Adrenal gland (tissue), 12 donors: ENCODE measurements around the gene ZNF683. TPM values are rescaled to one million over a fixed set of nuclear protein-coding genes. Genes with fewer than 3 reads are reported as not detected.

ENCODE experiments used
- DNase-seq, 7 donors: peaks; one replicate each; pipeline ENCODE4 v3.0.0-alpha.2; 2019 to 2020
- H3K27ac ChIP-seq, 5 donors: fragments of 200-600 bp; sonication (generic) in 4 of 5; 1 replicate in 3 of 5; 2 replicates in 2 of 5; pipeline versions ENCODE4 v1.5.1 to v1.8.0; 2016 to 2020; ENCODE audit warnings: mild to moderate bottlenecking in 1 of 5
- H3K27me3 ChIP-seq: fragments of 200-600 bp; 2 replicates; pipeline ENCODE4 v1.8.0; 2021
- H3K36me3 ChIP-seq, 2 donors: fragments of 200-600 bp; replicated peaks in 1 of 2; 1 replicate in 1 of 2; 2 replicates in 1 of 2; pipeline versions ENCODE4 v1.5.1 to v1.8.0; 2018 to 2022
- H3K4me1 ChIP-seq, 2 donors: fragments of 200-600 bp; replicated peaks in 1 of 2; 1 replicate in 1 of 2; 2 replicates in 1 of 2; pipeline versions ENCODE4 v1.5.1 to v1.8.0; 2018 to 2021
- H3K4me3 ChIP-seq, 4 donors: fragments of 200-600 bp; sonication (generic) in 3 of 4; one replicate each; pipeline ENCODE4 v1.5.1; 2016 to 2018
- H3K9me3 ChIP-seq, 3 donors: fragments of 200-600 bp; sonication (generic) in 1 of 3; replicated peaks in 1 of 3; 1 replicate in 2 of 3; 2 replicates in 1 of 3; pipeline versions ENCODE4 v1.5.1 to v1.8.0; 2016 to 2021
- POLR2A ChIP-seq, 2 donors: fragments of 450-650 bp; IDR thresholded peaks; one replicate each; pipeline ENCODE4 v1.6.1; 2017; ENCODE audit warnings: antibody characterized with exemption in 2 of 2, mild to moderate bottlenecking in 2 of 2, moderate library complexity in 1 of 2
- WGBS, 4 donors: extraction: QIAGEN DNeasy Blood & Tissue Kit in 2 of 4; methylation state at CpG; one replicate each; pipeline versions ENCODE4 v1.1.5 to v1.1.7; 2013 to 2017; 5-methylcytosine and 5-hydroxymethylcytosine counted together
- intact Hi-C, 2 donors: fragments of 100-400 bp; cut with DNase I; formaldehyde crosslinking; loops; one replicate each; pipeline versions ENCODE4 v1.14.1 to v1.15.0; 2022 to 2023
- polyA plus RNA-seq, 3 donors: library from polyadenylated mRNA; stranded (reverse); fragments of 200-250 nt in 2 of 3; fragments of 350-450 nt in 1 of 3; fragmentation: Illumina TruSeq in 1 of 3; extraction: RNeasy Lipid Tissue Mini Kit (QIAGEN cat#74804) in 1 of 3; gene quantifications; one replicate each; pipeline ENCODE4 v1.2.3, GENCODE V29; 2013 to 2014
- total RNA-seq, 9 donors: library from RNA; depleted of rRNA in 4 of 9; stranded (reverse); fragments of >200 nt in 4 of 9; fragments of 120-200 nt in 1 of 9; fragmentation: NEBNext Ultra II Directional in 1 of 9; extraction: Animal tissue kit (Norgen Biotek cat#: 25700) in 1 of 9; gene quantifications; one replicate each; pipeline versions ENCODE4 v1.1.0 to v1.2.4, GENCODE V29; 2013 to 2023
- TF ChIP-seq, protein P1 (sequence below), 6 experiments: fragments of 450-650 bp in 4 of 6; fragments of 200-600 bp in 2 of 6; sonication (generic) in 1 of 6; IDR thresholded peaks; 1 replicate in 5 of 6; 2 replicates in 1 of 6; pipeline versions ENCODE4 v1.5.1 to v1.8.0; 2016 to 2021; ENCODE audit warnings: antibody characterized with exemption in 6 of 6, mild to moderate bottlenecking in 2 of 6, moderate library complexity in 1 of 6
- donor health status: healthy with polysubstance abuse.
- donor health status: Bipolar disorder and iron deficiency.
- donor health status: DM: yes; HTN: yes; CAD: no.
- donor health status: DM: no; HTN: no; CAD: no.
- donor health status: DM: no; HTN: no; CAD: no.
- donor health status: DM: yes; HTN: yes; CAD: no.

Gene ZNF683
- total and polyA plus RNA-seq, 12 donors, result 0.20 to 0.25 (median 0.24) TPM; not detected in 9

DNA sequence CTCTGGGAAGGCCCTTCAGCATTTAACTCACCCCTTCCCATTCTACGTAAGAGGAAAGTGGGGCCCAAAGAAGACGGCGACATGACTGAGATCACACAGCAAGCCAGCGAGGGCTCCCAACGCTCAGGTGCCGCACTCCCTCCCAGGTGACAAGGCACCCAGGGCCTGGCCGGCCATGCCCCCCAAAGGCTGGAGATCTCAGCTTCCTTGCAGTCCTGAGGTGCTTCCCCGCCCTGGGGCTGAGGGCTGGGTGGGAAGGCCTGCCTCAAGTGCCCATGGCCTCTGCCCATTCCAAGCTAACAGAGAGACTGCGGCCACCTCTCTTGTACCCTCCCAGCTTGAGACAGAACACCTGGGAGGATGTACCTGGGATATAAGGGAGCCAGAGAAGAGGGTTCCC, 17.6 kb downstream of the ZNF683 start:
- 82 to 96% (median 88%) methylated on average over 4 to 9 of the region's 9 CpGs for WGBS, 4 donors
- no peak overlapping the region for H3K4me3 ChIP-seq
- H3K9me3 ChIP-seq, result no peaks in the 10 kb centered on the region
- intact Hi-C loops, result no loop called here
- H3K4me1 ChIP-seq, result no peaks in the 10 kb centered on the region
- H3K36me3 ChIP-seq, result no peaks in the 10 kb centered on the region
- peaks cover 18% of the 10 kb centered on the region for H3K27me3 ChIP-seq
- no peak overlapping the region for H3K27ac ChIP-seq
- DNase-seq, result no peak
- TF ChIP-seq POLR2A (IDR thresholded peaks at IDR 0.05), result no peak
- TF ChIP-seq, protein P1, sequence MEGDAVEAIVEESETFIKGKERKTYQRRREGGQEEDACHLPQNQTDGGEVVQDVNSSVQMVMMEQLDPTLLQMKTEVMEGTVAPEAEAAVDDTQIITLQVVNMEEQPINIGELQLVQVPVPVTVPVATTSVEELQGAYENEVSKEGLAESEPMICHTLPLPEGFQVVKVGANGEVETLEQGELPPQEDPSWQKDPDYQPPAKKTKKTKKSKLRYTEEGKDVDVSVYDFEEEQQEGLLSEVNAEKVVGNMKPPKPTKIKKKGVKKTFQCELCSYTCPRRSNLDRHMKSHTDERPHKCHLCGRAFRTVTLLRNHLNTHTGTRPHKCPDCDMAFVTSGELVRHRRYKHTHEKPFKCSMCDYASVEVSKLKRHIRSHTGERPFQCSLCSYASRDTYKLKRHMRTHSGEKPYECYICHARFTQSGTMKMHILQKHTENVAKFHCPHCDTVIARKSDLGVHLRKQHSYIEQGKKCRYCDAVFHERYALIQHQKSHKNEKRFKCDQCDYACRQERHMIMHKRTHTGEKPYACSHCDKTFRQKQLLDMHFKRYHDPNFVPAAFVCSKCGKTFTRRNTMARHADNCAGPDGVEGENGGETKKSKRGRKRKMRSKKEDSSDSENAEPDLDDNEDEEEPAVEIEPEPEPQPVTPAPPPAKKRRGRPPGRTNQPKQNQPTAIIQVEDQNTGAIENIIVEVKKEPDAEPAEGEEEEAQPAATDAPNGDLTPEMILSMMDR (IDR thresholded peaks at IDR 0.05), result no peak

DNA sequence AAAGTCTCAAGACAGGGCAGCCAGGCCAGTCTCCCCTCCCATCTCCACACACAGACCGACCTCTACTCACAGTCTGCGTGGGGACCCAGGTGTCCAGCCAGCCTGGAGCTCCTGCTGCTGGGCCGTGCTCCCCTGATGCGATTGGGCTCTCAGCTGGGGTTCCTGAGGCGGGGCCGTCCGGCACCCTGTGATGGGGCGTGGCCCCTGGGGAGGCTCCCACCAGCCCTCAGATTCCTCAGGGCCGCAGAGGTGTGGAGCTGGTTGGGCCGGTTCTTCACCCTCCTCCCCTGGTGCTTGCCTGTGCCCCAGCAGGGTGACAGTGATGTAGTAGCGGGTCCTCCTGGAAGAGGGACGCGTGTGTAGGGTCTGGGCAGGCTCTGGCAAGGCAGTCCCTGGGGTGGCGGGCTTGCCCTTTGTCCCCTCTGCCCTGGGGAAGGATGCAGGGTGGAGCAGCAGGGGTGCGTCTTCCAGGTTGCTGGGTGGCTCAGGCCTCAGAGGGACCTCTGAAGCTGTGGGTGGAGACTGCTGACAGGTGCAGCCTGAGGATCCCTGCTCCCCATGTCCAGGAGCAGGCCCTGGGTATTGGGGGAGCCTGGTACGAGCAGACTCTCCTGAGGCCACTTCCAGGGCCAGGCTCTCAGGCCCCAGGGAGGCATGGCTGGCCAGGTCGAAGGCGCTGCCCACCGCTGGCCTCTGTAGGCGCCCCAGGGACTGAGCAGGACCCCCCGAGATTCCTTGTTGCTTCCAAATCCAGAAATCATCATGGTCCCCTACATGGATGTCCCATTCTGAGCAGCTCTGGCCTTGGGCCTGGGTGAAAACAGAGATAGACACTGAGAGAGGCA, 18.4 kb downstream of the ZNF683 start, which contains the start of gene CRYBG2:
CRYBG2 (minus strand) TSS at position 155 of the 845 bp plus-strand sequence. CDS start 7,473 bp downstream, outside the sequence.
- Histone ChIP-seq H3K4me1 (no peaks in the 10 kb centered on the region), H3K27ac (no peak within 1 kb of the TSS), H3K9me3 (no peaks in the 10 kb centered on the region), H3K36me3 (no peaks in the 10 kb centered on the region), H3K4me3 (no peak within 1 kb of the TSS), H3K27me3 (peaks cover 13% of the 10 kb centered on the region)
- intact Hi-C loops, result no loop called here
- DNase-seq, result no peak
- WGBS, 4 donors, result 71 to 90% (median 84%) methylated on average over 8 to 21 of the region's 21 CpGs
- TF ChIP-seq, protein P1 (IDR thresholded peaks at IDR 0.05), result no peak
- no peak for TF ChIP-seq POLR2A (IDR thresholded peaks at IDR 0.05)

DNA sequence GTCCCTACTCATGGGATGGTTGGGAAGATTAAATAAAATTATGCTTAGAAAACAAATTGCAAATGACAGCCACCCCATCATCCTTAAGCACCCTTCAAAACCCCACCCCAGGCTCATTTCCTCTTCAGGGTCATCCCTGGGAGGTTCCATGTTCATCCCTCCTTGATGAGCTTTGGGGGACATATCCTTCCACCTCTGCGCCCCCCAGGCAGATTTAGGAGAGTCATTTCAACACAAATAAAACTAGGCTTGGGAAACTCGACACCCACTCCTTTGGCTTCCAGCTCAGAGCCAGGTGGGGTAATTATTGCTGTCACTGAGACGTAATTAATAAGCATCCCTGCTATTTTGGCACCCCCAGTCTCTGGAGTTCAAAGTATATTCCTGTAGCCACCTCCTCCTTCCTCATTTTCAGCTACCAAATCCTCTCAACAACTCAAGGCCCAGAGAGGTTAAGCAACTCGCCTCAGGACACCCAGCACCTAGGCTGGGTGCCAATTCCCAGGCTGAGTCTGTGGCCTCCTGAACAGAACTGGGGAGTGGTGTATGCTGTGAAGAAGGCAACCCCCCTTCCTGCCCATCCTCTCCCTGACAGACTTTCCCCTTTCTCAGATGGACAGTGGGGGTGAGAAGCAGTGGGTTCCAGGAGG, 19.2 kb downstream of the ZNF683 start:
- no peaks in the 10 kb centered on the region for H3K4me1 ChIP-seq
- DNase-seq, result no peak
- H3K27ac ChIP-seq, result no peak overlapping the region
- intact Hi-C loops, result no loop called here
- H3K4me3 ChIP-seq, result no peak overlapping the region
- peaks cover 6% of the 10 kb centered on the region for H3K27me3 ChIP-seq
- H3K36me3 ChIP-seq, result no peaks in the 10 kb centered on the region
- H3K9me3 ChIP-seq, result no peaks in the 10 kb centered on the region
- TF ChIP-seq, protein P1 (IDR thresholded peaks at IDR 0.05), result no peak
- no peak for TF ChIP-seq POLR2A (IDR thresholded peaks at IDR 0.05)
- WGBS, 4 donors, result 69 to 86% (median 78%) methylated on average over 4 of the region's 4 CpGs

DNA sequence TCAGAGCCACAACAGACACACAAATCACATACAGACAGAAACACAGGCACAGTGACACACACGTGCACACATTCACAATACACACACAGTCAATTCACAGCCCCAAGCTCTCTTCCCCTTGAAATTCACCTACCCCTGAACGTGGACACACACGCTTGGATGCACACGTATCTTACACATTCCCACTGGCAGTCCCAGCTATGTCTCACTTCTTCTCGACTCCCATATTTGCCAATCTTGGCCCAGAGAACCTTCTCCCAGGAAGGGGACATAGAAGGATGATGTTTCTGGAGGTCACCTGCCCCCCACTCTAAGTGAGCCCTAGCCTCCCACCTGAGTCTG, 20.2 kb downstream of the ZNF683 start:
- intact Hi-C loops, result no loop called here
- no peaks in the 10 kb centered on the region for H3K9me3 ChIP-seq
- TF ChIP-seq POLR2A (IDR thresholded peaks at IDR 0.05), result no peak
- TF ChIP-seq, protein P1 (IDR thresholded peaks at IDR 0.05), result no peak
- 83 to 90% (median 86%) methylated on average over 5 of the region's 5 CpGs for WGBS, 4 donors
- no peak overlapping the region for H3K4me3 ChIP-seq
- DNase-seq, result no peak
- no peaks in the 10 kb centered on the region for H3K36me3 ChIP-seq
- H3K27me3 ChIP-seq, result peaks cover 6% of the 10 kb centered on the region
- no peaks in the 10 kb centered on the region for H3K4me1 ChIP-seq
- H3K27ac ChIP-seq, result no peak overlapping the region
